Neuronal stem cell (in vitro differentiated cells): Measurements from ENCODE around the gene YWHAQ.

Source experiments
- DNase-seq: peaks from one replicate; pipeline ENCODE4 v3.0.0-alpha.2; 2013; ENCODE audit warnings: low spot score
- H2AFZ ChIP-seq: one replicate; pipeline ENCODE4 v1.6.1; 2013; ENCODE audit warnings: mild to moderate bottlenecking, low read length, inconsistent platforms
- H2AK5ac ChIP-seq: 2 replicates; pipeline ENCODE4 v1.6.1; 2013; ENCODE audit warnings: low read depth, mild to moderate bottlenecking, inconsistent platforms, low read length, moderate library complexity, mixed read lengths
- H2BK120ac ChIP-seq: 2 replicates; pipeline ENCODE4 v1.6.1; 2013; ENCODE audit warnings: low read depth, mild to moderate bottlenecking, inconsistent platforms, low read length, moderate library complexity, mixed read lengths
- H2BK12ac ChIP-seq: one replicate; pipeline ENCODE4 v1.6.1; 2013; ENCODE audit warnings: low read length, inconsistent platforms
- H2BK15ac ChIP-seq: 2 replicates; pipeline ENCODE4 v1.6.1; 2013; ENCODE audit warnings: mild to moderate bottlenecking, low read length, inconsistent platforms, mixed read lengths
- H2BK5ac ChIP-seq: one replicate; pipeline ENCODE4 v1.6.1; 2013; ENCODE audit warnings: inconsistent platforms, mild to moderate bottlenecking, low read length, moderate library complexity
- H3K14ac ChIP-seq: one replicate; pipeline ENCODE4 v1.6.1; 2013; ENCODE audit warnings: low read length, inconsistent platforms
- H3K18ac ChIP-seq: 2 replicates; pipeline ENCODE4 v1.6.1; 2013; ENCODE audit warnings: low read length, inconsistent platforms
- H3K23ac ChIP-seq: 2 replicates; pipeline ENCODE4 v1.6.1; 2013; ENCODE audit warnings: low read depth, mild to moderate bottlenecking, mixed read lengths, low read length, inconsistent platforms; ENCODE audit not compliant: poor library complexity
- H3K27ac ChIP-seq: replicated peaks from 3 replicates; pipeline ENCODE4 v1.5.1; 2013; ENCODE audit warnings: low read length, inconsistent platforms
- H3K27me3 ChIP-seq, 3 experiments: 2 replicates each; pipeline ENCODE4 v1.6.1; 2013; ENCODE audit warnings: low read length in 3 of 3, mild to moderate bottlenecking in 2 of 3, inconsistent platforms in 1 of 3, low read depth in 1 of 3, mixed read lengths in 1 of 3, moderate library complexity in 1 of 3; ENCODE audit not compliant: control insufficient read depth in 3 of 3, insufficient read depth in 3 of 3
- H3K36me3 ChIP-seq, 2 donors: replicated peaks in 1 of 2; 2 replicates each; pipeline ENCODE4 v1.6.1; 2013; ENCODE audit warnings: low read length in 2 of 2; ENCODE audit not compliant: control insufficient read depth in 2 of 2, insufficient read depth in 2 of 2
- H3K4ac ChIP-seq: 2 replicates; pipeline ENCODE4 v1.6.1; 2013; ENCODE audit warnings: inconsistent platforms, mild to moderate bottlenecking, low read length, moderate library complexity
- H3K4me1 ChIP-seq, 2 donors: 1 replicate in 1 of 2; 2 replicates in 1 of 2; pipeline ENCODE4 v1.6.1; 2013; ENCODE audit warnings: low read length in 2 of 2, low read depth in 1 of 2; ENCODE audit not compliant: control insufficient read depth in 2 of 2, insufficient read depth in 1 of 2
- H3K4me2 ChIP-seq: one replicate; pipeline ENCODE4 v1.6.1; 2013; ENCODE audit warnings: mild to moderate bottlenecking, low read length, inconsistent platforms; ENCODE audit not compliant: insufficient read depth, poor library complexity, severe bottlenecking
- H3K4me3 ChIP-seq, 2 donors: 2 replicates each; pipeline ENCODE4 v1.5.1; 2013; ENCODE audit warnings: low read length in 2 of 2, mild to moderate bottlenecking in 2 of 2, inconsistent platforms in 1 of 2, moderate library complexity in 1 of 2
- H3K79me1 ChIP-seq: one replicate; pipeline ENCODE4 v1.6.1; 2013; ENCODE audit warnings: low read depth, mild to moderate bottlenecking, inconsistent platforms, low read length, moderate library complexity
- H3K9ac ChIP-seq: one replicate; pipeline ENCODE4 v1.6.1; 2013; ENCODE audit warnings: mild to moderate bottlenecking, low read depth, low read length, inconsistent platforms; ENCODE audit not compliant: poor library complexity
- H3K9me3 ChIP-seq, 2 donors: replicated peaks in 1 of 2; 2 replicates each; pipeline versions ENCODE3 to v1.6.1; 2013; ENCODE audit warnings: low read length in 2 of 2, mild to moderate bottlenecking in 2 of 2, inconsistent platforms in 1 of 2, low read depth in 1 of 2, mixed read lengths in 1 of 2, moderate library complexity in 1 of 2; ENCODE audit not compliant: control insufficient read depth in 2 of 2, insufficient read depth in 1 of 2
- H4K8ac ChIP-seq: one replicate; pipeline ENCODE4 v1.6.1; 2013; ENCODE audit warnings: low read depth, mild to moderate bottlenecking, inconsistent platforms, low read length, moderate library complexity
- H4K91ac ChIP-seq: one replicate; pipeline ENCODE4 v1.6.1; 2013; ENCODE audit warnings: low read length, low read depth, mild to moderate bottlenecking, inconsistent platforms; ENCODE audit not compliant: poor library complexity
- WGBS, 2 donors: extraction: QIAGEN DNeasy Blood & Tissue Kit; methylation state at CpG; one replicate each; pipeline ENCODE4 v1.1.7; 2013; ENCODE audit warnings: missing lambda C conversion rate in 2 of 2, mixed read lengths in 1 of 2; ENCODE audit not compliant: insufficient read length in 2 of 2, insufficient replicate concordance in 1 of 2; ENCODE audit errors: extremely low coverage in 2 of 2; 5-methylcytosine and 5-hydroxymethylcytosine counted together

YWHAQ gene

GRCh38 chr2:9602412-9602811, 28.4 kb downstream of the YWHAQ start:
- H3K14ac ChIP-seq: no peak overlapping the region
- no peak overlapping the region for H3K4me3 ChIP-seq
- H4K8ac ChIP-seq: no peak overlapping the region
- no CpG with 5 or more reads among the region's 3 CpGs for WGBS, 2 donors
- no peak overlapping the region for H3K9ac ChIP-seq
- no peak for DNase-seq
- H3K27ac ChIP-seq: no peak overlapping the region
- no peak overlapping the region for H3K23ac ChIP-seq
- no peak overlapping the region for H2BK15ac ChIP-seq
- H3K4ac ChIP-seq: no peak overlapping the region
- H3K27me3 ChIP-seq: no peaks in the 10 kb centered on the region
- no peak overlapping the region for H4K91ac ChIP-seq
- H3K4me1 ChIP-seq: no peaks in the 10 kb centered on the region
- H3K79me1 ChIP-seq: peaks cover 7% of the 10 kb centered on the region
- no peak overlapping the region for H3K18ac ChIP-seq
- H2AFZ ChIP-seq: no peak overlapping the region
- peaks cover 11 to 49% of the 10 kb centered on the region in 2 donors for H3K9me3 ChIP-seq
- peaks cover 11 to 83% of the 10 kb centered on the region in 2 donors for H3K36me3 ChIP-seq
- no peak overlapping the region for H2BK120ac ChIP-seq
- no peak overlapping the region for H2BK5ac ChIP-seq
- H2AK5ac ChIP-seq: no peak overlapping the region
- H3K4me2 ChIP-seq: no peak overlapping the region
- H2BK12ac ChIP-seq: no peak overlapping the region

GRCh38 chr2:9601397-9601796, 29.4 kb downstream of the YWHAQ start:
- Histone ChIP-seq H4K8ac (no peak overlapping the region), H2BK15ac (no peak overlapping the region), H3K9ac (no peak overlapping the region), H3K4ac (no peak overlapping the region), H3K79me1 (peaks cover 9% of the 10 kb centered on the region), H2AK5ac (no peak overlapping the region), H3K9me3 (peaks cover 11 to 49% of the 10 kb centered on the region in 2 donors), H3K18ac (no peak overlapping the region), H4K91ac (no peak overlapping the region), H3K4me2 (no peak overlapping the region), H3K23ac (no peak overlapping the region), H3K36me3 (peaks cover 11 to 88% of the 10 kb centered on the region in 2 donors), H3K4me3 (no peak overlapping the region), H2BK5ac (no peak overlapping the region), H3K27ac (no peak overlapping the region), H2AFZ (no peak overlapping the region), H2BK120ac (no peak overlapping the region), H2BK12ac (no peak overlapping the region), H3K14ac (no peak overlapping the region), H3K4me1 (peaks cover 0 to 1% of the 10 kb centered on the region in 2 donors), H3K27me3 (no peaks in the 10 kb centered on the region)
- DNase-seq: no peak
- no CpG with 5 or more reads among the region's 5 CpGs for WGBS, 2 donors

GRCh38 chr2:9599430-9599829, 31.4 kb downstream of the YWHAQ start:
- Histone ChIP-seq H3K27ac (no peak overlapping the region), H3K4me3 (no peak overlapping the region)
- no CpG with 5 or more reads among the region's 1 CpG for WGBS, 2 donors

GRCh38 chr2:9596621-9597311, 34.0 kb downstream of the YWHAQ start:
- no peak overlapping the region for H4K91ac ChIP-seq
- H3K9ac ChIP-seq: no peak overlapping the region
- H2BK120ac ChIP-seq: no peak overlapping the region
- H3K79me1 ChIP-seq: peaks cover 6% of the 10 kb centered on the region
- no peak overlapping the region for H3K4ac ChIP-seq
- no peak overlapping the region for H3K23ac ChIP-seq
- no peak overlapping the region for H3K4me2 ChIP-seq
- peaks cover 9 to 85% of the 10 kb centered on the region in 2 donors for H3K36me3 ChIP-seq
- no peak overlapping the region for H2BK12ac ChIP-seq
- no peak overlapping the region for H2BK15ac ChIP-seq
- H3K27me3 ChIP-seq: no peaks in the 10 kb centered on the region
- H3K4me1 ChIP-seq: peaks cover 3 to 6% of the 10 kb centered on the region in 2 donors
- no peak overlapping the region for H3K4me3 ChIP-seq
- no CpG with 5 or more reads among the region's 10 CpGs for WGBS, 2 donors
- no peak overlapping the region for H3K27ac ChIP-seq
- H2AFZ ChIP-seq: no peak overlapping the region
- no peak overlapping the region for H4K8ac ChIP-seq
- DNase-seq: no peak
- no peak overlapping the region for H2BK5ac ChIP-seq
- no peak overlapping the region for H2AK5ac ChIP-seq
- no peak overlapping the region for H3K18ac ChIP-seq
- H3K14ac ChIP-seq: no peak overlapping the region
- peaks cover 9 to 36% of the 10 kb centered on the region in 2 donors for H3K9me3 ChIP-seq

More at GRCh38 chr2:9599430-9599829, 31.4 kb downstream of the YWHAQ start:
- H3K18ac ChIP-seq: no peak overlapping the region
- H3K9ac ChIP-seq: no peak overlapping the region
- no peak overlapping the region for H2BK120ac ChIP-seq
- no peak overlapping the region for H3K14ac ChIP-seq
- H3K79me1 ChIP-seq: peaks cover 8% of the 10 kb centered on the region
- no peak overlapping the region for H3K23ac ChIP-seq
- no peak overlapping the region for H2BK12ac ChIP-seq
- H4K91ac ChIP-seq: no peak overlapping the region
- no peak overlapping the region for H2AK5ac ChIP-seq
- H3K36me3 ChIP-seq: peaks cover 10 to 85% of the 10 kb centered on the region in 2 donors
- H4K8ac ChIP-seq: no peak overlapping the region
- no peak overlapping the region for H2AFZ ChIP-seq
- no peak overlapping the region for H2BK15ac ChIP-seq
- H3K27me3 ChIP-seq: no peaks in the 10 kb centered on the region
- H3K4me2 ChIP-seq: no peak overlapping the region
- H3K9me3 ChIP-seq: peaks cover 10 to 49% of the 10 kb centered on the region in 2 donors
- H3K4ac ChIP-seq: no peak overlapping the region
- H2BK5ac ChIP-seq: no peak overlapping the region
- H3K4me1 ChIP-seq: peaks cover 3 to 6% of the 10 kb centered on the region in 2 donors
- no peak for DNase-seq
